NCI-H187 treated with DMSO at 0.1 percent for 48 hours (cell line): ENCODE results near the gene SHQ1.

Source experiments
- DNase-seq: peaks from one replicate; lab custom pipeline; 2025; lab: John Stamatoyannopoulos, UW

SHQ1 gene

GRCh38 chr3:72847751-72848702, at the start of gene SHQ1:
TSS of gene SHQ1 (minus strand) at chr3:72848445. CDS start at chr3:72848340, 105 bp downstream.
- DNase-seq, result peak; percentile 61

- no peak for DNase-seq
Observed at GRCh38 chr3:72897758-72898007, 49.4 kb upstream of the SHQ1 start.

- DNase-seq, result no peak
Observed at GRCh38 chr3:72896996-72897757, 48.9 kb upstream of the SHQ1 start.

- DNase-seq, result no peak
Observed at GRCh38 chr3:72894976-72895552, 46.8 kb upstream of the SHQ1 start.

GRCh38 chr3:72892870-72893269, 44.6 kb upstream of the SHQ1 start:
- DNase-seq, result no peak

- no peak for DNase-seq
Observed at GRCh38 chr3:72892081-72892775, 44.0 kb upstream of the SHQ1 start.

- DNase-seq, result no peak
Observed at GRCh38 chr3:72891053-72891855, 43.0 kb upstream of the SHQ1 start.

- no peak for DNase-seq
Observed at GRCh38 chr3:72890166-72890925, 42.1 kb upstream of the SHQ1 start.

- no peak for DNase-seq
Observed at GRCh38 chr3:72889310-72890165, 41.3 kb upstream of the SHQ1 start.

- DNase-seq, result no peak
Observed at GRCh38 chr3:72888546-72889309, 40.5 kb upstream of the SHQ1 start.

- DNase-seq, result no peak
Observed at GRCh38 chr3:72887705-72888545, 39.7 kb upstream of the SHQ1 start, which contains the start of gene GXYLT2. TSS of gene GXYLT2 (plus strand) at chr3:72888046. CDS start at chr3:72888234, 188 bp downstream.

- DNase-seq, result no peak
Observed at GRCh38 chr3:72887343-72887704, 39.1 kb upstream of the SHQ1 start.

GRCh38 chr3:72872183-72872582, 23.9 kb upstream of the SHQ1 start:
- DNase-seq, result no peak

GRCh38 chr3:72862314-72863090, 14.3 kb upstream of the SHQ1 start:
- DNase-seq, result no peak

- DNase-seq, result no peak
Observed at GRCh38 chr3:72860846-72861245, 12.6 kb upstream of the SHQ1 start.

- DNase-seq, result no peak
Observed at GRCh38 chr3:72860053-72860452, 11.8 kb upstream of the SHQ1 start.

- no peak for DNase-seq
Observed at GRCh38 chr3:72855001-72855400, 6.8 kb upstream of the SHQ1 start.
